Measurements from ENCODE around the gene TRAF3IP3. TPM values are rescaled to one million over a fixed set of nuclear protein-coding genes. Genes with fewer than 3 reads are reported as not detected.

The TRAF3IP3 gene
- polyA plus RNA-seq, 2 donors: 2.5 to 2.9 TPM

GRCh38 chr1:209802117-209802779 lies 46.4 kb downstream of the TRAF3IP3 start:
- Histone ChIP-seq H3K4me1 (ENCODE audit: control insufficient read depth in 2 of 2, insufficient read depth in 2 of 2, low read length in 1 of 2) (peaks cover 0 to 6% of the 10 kb centered on the region in 2 donors), H3K9me3 (ENCODE audit: control insufficient read depth in 2 of 2, insufficient read depth in 1 of 2, low read depth in 1 of 2, low read length in 1 of 2) (no peaks in the 10 kb centered on the region), H3K4me3 (ENCODE audit: low read depth in 1 of 2, low read length in 2 of 2) (no peak overlapping the region), H3K27ac (ENCODE audit: low read depth in 2 of 2, low read length in 1 of 2) (no peak overlapping the region), H3K27me3 (ENCODE audit: control insufficient read depth in 1 of 2, insufficient read depth in 2 of 2, low read length in 2 of 2) (no peaks in the 10 kb centered on the region), H3K36me3 (ENCODE audit: control insufficient read depth in 2 of 2, insufficient read depth in 2 of 2, low read length in 1 of 2) (peaks cover 2 to 7% of the 10 kb centered on the region in 2 donors)
- WGBS, 2 donors: 67 to 72% methylated on average over 4 of the region's 4 CpGs

- no peaks in the 10 kb centered on the region for H3K9me3 ChIP-seq (ENCODE audit: control insufficient read depth in 2 of 2, insufficient read depth in 1 of 2, low read depth in 1 of 2, low read length in 1 of 2)
- H3K27ac ChIP-seq (ENCODE audit: low read depth in 2 of 2, low read length in 1 of 2): peak overlapping the region in 1 of 2 donors; percentile 8
- peak overlapping the region in 1 of 2 donors; percentile 16 for H3K4me3 ChIP-seq (ENCODE audit: low read depth in 1 of 2, low read length in 2 of 2)
- H3K27me3 ChIP-seq (ENCODE audit: control insufficient read depth in 1 of 2, insufficient read depth in 2 of 2, low read length in 2 of 2): no peaks in the 10 kb centered on the region
- peaks cover 2 to 5% of the 10 kb centered on the region in 2 donors for H3K36me3 ChIP-seq (ENCODE audit: control insufficient read depth in 2 of 2, insufficient read depth in 2 of 2, low read length in 1 of 2)
- WGBS, 2 donors: 70 to 75% methylated on average over 4 of the region's 4 CpGs
- peaks cover 0 to 4% of the 10 kb centered on the region in 2 donors for H3K4me1 ChIP-seq (ENCODE audit: control insufficient read depth in 2 of 2, insufficient read depth in 2 of 2, low read length in 1 of 2)
Observed at GRCh38 chr1:209802780-209803152, 46.9 kb downstream of the TRAF3IP3 start.

GRCh38 chr1:209803568-209803967 lies 47.7 kb downstream of the TRAF3IP3 start:
- Histone ChIP-seq H3K36me3 (ENCODE audit: control insufficient read depth in 2 of 2, insufficient read depth in 2 of 2, low read length in 1 of 2) (peaks cover 2 to 5% of the 10 kb centered on the region in 2 donors), H3K4me3 (ENCODE audit: low read depth in 1 of 2, low read length in 2 of 2) (peak overlapping the region; percentile 20 to 30), H3K27me3 (ENCODE audit: control insufficient read depth in 1 of 2, insufficient read depth in 2 of 2, low read length in 2 of 2) (no peaks in the 10 kb centered on the region), H3K9me3 (ENCODE audit: control insufficient read depth in 2 of 2, insufficient read depth in 1 of 2, low read depth in 1 of 2, low read length in 1 of 2) (no peaks in the 10 kb centered on the region), H3K4me1 (ENCODE audit: control insufficient read depth in 2 of 2, insufficient read depth in 2 of 2, low read length in 1 of 2) (peaks cover 3 to 7% of the 10 kb centered on the region in 2 donors), H3K27ac (ENCODE audit: low read depth in 2 of 2, low read length in 1 of 2) (peak overlapping the region in 1 of 2 donors; percentile 78)
- WGBS, 2 donors: 45 to 48% methylated on average over 1 of the region's 1 CpG

- 26 to 31% methylated on average over 19 of the region's 19 CpGs for WGBS, 2 donors
- H3K9me3 ChIP-seq (ENCODE audit: control insufficient read depth in 2 of 2, insufficient read depth in 1 of 2, low read depth in 1 of 2, low read length in 1 of 2): no peaks in the 10 kb centered on the region
Observed at GRCh38 chr1:209805341-209805781, 49.5 kb downstream of the TRAF3IP3 start.

GRCh38 chr1:209805875-209806760 lies 50.3 kb downstream of the TRAF3IP3 start, which contains the start of gene IRF6:
IRF6 (minus strand) TSS chr1:209806142; CDS start chr1:209801413, 4,729 bp downstream.
- Histone ChIP-seq H3K27ac (ENCODE audit: low read depth in 2 of 2, low read length in 1 of 2) (peak within 1 kb of the TSS; percentile 86 to 98), H3K27me3 (ENCODE audit: control insufficient read depth in 1 of 2, insufficient read depth in 2 of 2, low read length in 2 of 2) (no peaks in the 10 kb centered on the region), H3K4me1 (ENCODE audit: control insufficient read depth in 2 of 2, insufficient read depth in 2 of 2, low read length in 1 of 2) (peaks cover 2 to 3% of the 10 kb centered on the region in 2 donors), H3K36me3 (ENCODE audit: control insufficient read depth in 2 of 2, insufficient read depth in 2 of 2, low read length in 1 of 2) (no peaks in the 10 kb centered on the region), H3K4me3 (ENCODE audit: low read depth in 1 of 2, low read length in 2 of 2) (peak within 1 kb of the TSS; percentile 79 to 81), H3K9me3 (ENCODE audit: control insufficient read depth in 2 of 2, insufficient read depth in 1 of 2, low read depth in 1 of 2, low read length in 1 of 2) (no peaks in the 10 kb centered on the region)
- WGBS, 2 donors: 7 to 8% methylated on average over 46 of the region's 46 CpGs

More at GRCh38 chr1:209805341-209805781, 49.5 kb downstream of the TRAF3IP3 start:
- H3K27ac ChIP-seq (ENCODE audit: low read depth in 2 of 2, low read length in 1 of 2): peak overlapping the region; percentile 84 to 95
- no peaks in the 10 kb centered on the region for H3K36me3 ChIP-seq (ENCODE audit: control insufficient read depth in 2 of 2, insufficient read depth in 2 of 2, low read length in 1 of 2)
- H3K27me3 ChIP-seq (ENCODE audit: control insufficient read depth in 1 of 2, insufficient read depth in 2 of 2, low read length in 2 of 2): no peaks in the 10 kb centered on the region
- peak overlapping the region; percentile 79 to 81 for H3K4me3 ChIP-seq (ENCODE audit: low read depth in 1 of 2, low read length in 2 of 2)
- H3K4me1 ChIP-seq (ENCODE audit: control insufficient read depth in 2 of 2, insufficient read depth in 2 of 2, low read length in 1 of 2): peaks cover 2 to 3% of the 10 kb centered on the region in 2 donors

- Histone ChIP-seq H3K4me3 (ENCODE audit: low read depth in 1 of 2, low read length in 2 of 2) (no peak overlapping the region), H3K4me1 (ENCODE audit: control insufficient read depth in 2 of 2, insufficient read depth in 2 of 2, low read length in 1 of 2) (peaks cover 2 to 3% of the 10 kb centered on the region in 2 donors), H3K27ac (ENCODE audit: low read depth in 2 of 2, low read length in 1 of 2) (no peak overlapping the region), H3K27me3 (ENCODE audit: control insufficient read depth in 1 of 2, insufficient read depth in 2 of 2, low read length in 2 of 2) (no peaks in the 10 kb centered on the region), H3K9me3 (ENCODE audit: control insufficient read depth in 2 of 2, insufficient read depth in 1 of 2, low read depth in 1 of 2, low read length in 1 of 2) (no peaks in the 10 kb centered on the region), H3K36me3 (ENCODE audit: control insufficient read depth in 2 of 2, insufficient read depth in 2 of 2, low read length in 1 of 2) (no peaks in the 10 kb centered on the region)
- WGBS, 2 donors: 75 to 79% methylated on average over 4 of the region's 4 CpGs
Observed at GRCh38 chr1:209807509-209807908, 51.7 kb downstream of the TRAF3IP3 start.

GRCh38 chr1:209808059-209808581 lies 52.3 kb downstream of the TRAF3IP3 start:
- Histone ChIP-seq H3K9me3 (ENCODE audit: control insufficient read depth in 2 of 2, insufficient read depth in 1 of 2, low read depth in 1 of 2, low read length in 1 of 2) (no peaks in the 10 kb centered on the region), H3K36me3 (ENCODE audit: control insufficient read depth in 2 of 2, insufficient read depth in 2 of 2, low read length in 1 of 2) (no peaks in the 10 kb centered on the region), H3K27ac (ENCODE audit: low read depth in 2 of 2, low read length in 1 of 2) (peak overlapping the region in 1 of 2 donors; percentile 40), H3K4me3 (ENCODE audit: low read depth in 1 of 2, low read length in 2 of 2) (no peak overlapping the region), H3K27me3 (ENCODE audit: control insufficient read depth in 1 of 2, insufficient read depth in 2 of 2, low read length in 2 of 2) (no peaks in the 10 kb centered on the region), H3K4me1 (ENCODE audit: control insufficient read depth in 2 of 2, insufficient read depth in 2 of 2, low read length in 1 of 2) (peaks cover 2 to 3% of the 10 kb centered on the region in 2 donors)

- H3K4me1 ChIP-seq (ENCODE audit: control insufficient read depth in 2 of 2, insufficient read depth in 2 of 2, low read length in 1 of 2): peaks cover 2 to 3% of the 10 kb centered on the region in 2 donors
- WGBS, 2 donors: 54 to 76% methylated on average over 4 of the region's 4 CpGs
Observed at GRCh38 chr1:209809611-209810010, 53.8 kb downstream of the TRAF3IP3 start.

GRCh38 chr1:209810783-209811182 lies 54.9 kb downstream of the TRAF3IP3 start:
- Histone ChIP-seq H3K4me3 (ENCODE audit: low read depth in 1 of 2, low read length in 2 of 2) (no peak overlapping the region), H3K27ac (ENCODE audit: low read depth in 2 of 2, low read length in 1 of 2) (no peak overlapping the region), H3K4me1 (ENCODE audit: control insufficient read depth in 2 of 2, insufficient read depth in 2 of 2, low read length in 1 of 2) (peaks cover 3 to 6% of the 10 kb centered on the region in 2 donors), H3K36me3 (ENCODE audit: control insufficient read depth in 2 of 2, insufficient read depth in 2 of 2, low read length in 1 of 2) (no peaks in the 10 kb centered on the region), H3K27me3 (ENCODE audit: control insufficient read depth in 1 of 2, insufficient read depth in 2 of 2, low read length in 2 of 2) (no peaks in the 10 kb centered on the region), H3K9me3 (ENCODE audit: control insufficient read depth in 2 of 2, insufficient read depth in 1 of 2, low read depth in 1 of 2, low read length in 1 of 2) (no peaks in the 10 kb centered on the region)
- 88 to 90% methylated on average over 5 of the region's 5 CpGs for WGBS, 2 donors

More at GRCh38 chr1:209809611-209810010, 53.8 kb downstream of the TRAF3IP3 start:
- no peaks in the 10 kb centered on the region for H3K27me3 ChIP-seq (ENCODE audit: control insufficient read depth in 1 of 2, insufficient read depth in 2 of 2, low read length in 2 of 2)
- H3K27ac ChIP-seq (ENCODE audit: low read depth in 2 of 2, low read length in 1 of 2): peak overlapping the region in 1 of 2 donors; percentile 53
- H3K9me3 ChIP-seq (ENCODE audit: control insufficient read depth in 2 of 2, insufficient read depth in 1 of 2, low read depth in 1 of 2, low read length in 1 of 2): no peaks in the 10 kb centered on the region
- H3K36me3 ChIP-seq (ENCODE audit: control insufficient read depth in 2 of 2, insufficient read depth in 2 of 2, low read length in 1 of 2): no peaks in the 10 kb centered on the region
- no peak overlapping the region for H3K4me3 ChIP-seq (ENCODE audit: low read depth in 1 of 2, low read length in 2 of 2)
